ENCODE measurements around the gene SNHG17. TPM values are rescaled to one million over a fixed set of nuclear protein-coding genes. Genes with fewer than 3 reads are reported as not detected.

SNHG17 gene
- total and polyA plus RNA-seq, 8 donors, result 11.0 to 55.2 (median 29.6) TPM

DNA sequence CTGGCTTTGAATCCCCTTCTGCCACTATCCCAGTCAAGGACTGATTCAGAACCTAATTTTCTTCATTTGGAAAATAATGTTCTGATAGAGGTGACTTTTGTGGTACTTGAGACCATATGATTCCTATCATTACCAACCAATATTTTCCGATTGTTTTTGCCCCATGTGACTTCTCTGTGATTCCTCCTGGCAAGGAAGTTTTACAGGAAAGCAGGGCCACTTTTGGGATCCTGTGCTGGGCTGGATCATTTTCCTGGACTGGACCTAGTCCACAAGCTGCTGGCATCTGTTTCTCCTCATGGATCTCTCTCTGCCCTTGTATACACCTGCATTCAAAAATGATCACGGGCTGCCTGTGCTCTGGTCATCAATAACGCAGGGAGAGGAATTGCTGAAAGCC, 13.9 kb upstream of the SNHG17 start:
- TF ChIP-seq POLR2AphosphoS5 (IDR thresholded peaks at IDR 0.05) (no peak), EP300 (IDR thresholded peaks at IDR 0.05) (no peak), POLR2A (IDR thresholded peaks at IDR 0.05) (no peak)
- TF ChIP-seq, protein P1, sequence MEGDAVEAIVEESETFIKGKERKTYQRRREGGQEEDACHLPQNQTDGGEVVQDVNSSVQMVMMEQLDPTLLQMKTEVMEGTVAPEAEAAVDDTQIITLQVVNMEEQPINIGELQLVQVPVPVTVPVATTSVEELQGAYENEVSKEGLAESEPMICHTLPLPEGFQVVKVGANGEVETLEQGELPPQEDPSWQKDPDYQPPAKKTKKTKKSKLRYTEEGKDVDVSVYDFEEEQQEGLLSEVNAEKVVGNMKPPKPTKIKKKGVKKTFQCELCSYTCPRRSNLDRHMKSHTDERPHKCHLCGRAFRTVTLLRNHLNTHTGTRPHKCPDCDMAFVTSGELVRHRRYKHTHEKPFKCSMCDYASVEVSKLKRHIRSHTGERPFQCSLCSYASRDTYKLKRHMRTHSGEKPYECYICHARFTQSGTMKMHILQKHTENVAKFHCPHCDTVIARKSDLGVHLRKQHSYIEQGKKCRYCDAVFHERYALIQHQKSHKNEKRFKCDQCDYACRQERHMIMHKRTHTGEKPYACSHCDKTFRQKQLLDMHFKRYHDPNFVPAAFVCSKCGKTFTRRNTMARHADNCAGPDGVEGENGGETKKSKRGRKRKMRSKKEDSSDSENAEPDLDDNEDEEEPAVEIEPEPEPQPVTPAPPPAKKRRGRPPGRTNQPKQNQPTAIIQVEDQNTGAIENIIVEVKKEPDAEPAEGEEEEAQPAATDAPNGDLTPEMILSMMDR (IDR thresholded peaks at IDR 0.05), result no peak
- WGBS, 5 donors, result 80 to 94% (median 84%) methylated on average over 3 of the region's 3 CpGs
- intact Hi-C loops (cut with DNase I; ENCODE audit: low total_unique reads), result no loop called here

DNA sequence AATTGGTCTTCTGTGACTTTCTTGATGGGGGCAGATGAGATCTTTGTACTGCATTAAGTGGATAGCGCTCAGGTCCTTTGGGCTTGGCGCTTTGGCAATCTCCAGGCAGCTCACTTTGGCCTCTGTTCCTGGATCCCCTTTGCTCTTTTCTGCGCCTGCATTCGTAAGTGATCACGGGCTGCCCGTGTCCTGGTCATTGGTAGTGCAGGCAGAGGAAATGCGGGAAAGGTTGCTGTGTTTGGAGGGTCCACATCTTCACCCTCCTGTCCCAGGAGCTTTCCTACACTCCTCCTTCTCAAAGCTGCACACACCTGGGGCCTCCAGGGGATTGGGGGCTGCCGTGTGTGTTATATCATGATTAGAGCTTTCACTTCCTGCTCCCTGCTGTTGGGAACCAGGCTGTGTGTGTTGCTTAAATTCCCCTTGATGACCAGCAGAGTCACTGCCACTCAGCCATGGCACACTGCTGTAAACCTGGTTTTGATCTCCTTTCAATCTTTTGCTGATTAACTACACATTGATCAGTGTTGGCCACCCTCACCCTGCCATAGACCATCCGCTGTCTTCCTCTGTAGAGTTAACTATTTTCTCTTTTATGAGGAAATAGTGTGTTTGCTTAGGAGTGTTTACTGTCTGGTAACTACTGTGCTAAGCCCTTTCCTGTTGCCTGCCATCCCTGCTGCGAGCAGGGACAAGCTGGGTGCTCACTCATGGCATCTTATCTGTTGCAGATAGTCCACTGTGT, 13.0 kb upstream of the SNHG17 start:
- Histone ChIP-seq H3K9me3 (no peaks in the 10 kb centered on the region), H3K4me1 (peaks cover 9 to 29% (median 24%) of the 10 kb centered on the region in 4 donors), H3K36me3 (peaks cover 5 to 39% (median 33%) of the 10 kb centered on the region in 4 donors), H3K27me3 (no peaks in the 10 kb centered on the region), H3K4me3 (no peak overlapping the region), H3K27ac (peak overlapping the region in 1 of 5 donors; percentile 14)
- 81 to 85% (median 82%) methylated on average over 10 of the region's 10 CpGs for WGBS, 5 donors
- peak in 1 of 2 donors; percentile 36 for DNase-seq
- TF ChIP-seq POLR2AphosphoS5 (IDR thresholded peaks at IDR 0.05) (no peak), EP300 (IDR thresholded peaks at IDR 0.05) (no peak), POLR2A (IDR thresholded peaks at IDR 0.05) (no peak)
- intact Hi-C loops (cut with DNase I; ENCODE audit: low total_unique reads), result no loop called here

More for the DNA sequence above, 13.9 kb upstream of the SNHG17 start:
- H3K4me3 ChIP-seq, result no peak overlapping the region
- no peak for DNase-seq
- no peaks in the 10 kb centered on the region for H3K9me3 ChIP-seq
- H3K27ac ChIP-seq, result no peak overlapping the region
- no peaks in the 10 kb centered on the region for H3K27me3 ChIP-seq
- H3K4me1 ChIP-seq, result peaks cover 9 to 29% (median 24%) of the 10 kb centered on the region in 4 donors
- peaks cover 5 to 39% (median 33%) of the 10 kb centered on the region in 4 donors for H3K36me3 ChIP-seq

DNA sequence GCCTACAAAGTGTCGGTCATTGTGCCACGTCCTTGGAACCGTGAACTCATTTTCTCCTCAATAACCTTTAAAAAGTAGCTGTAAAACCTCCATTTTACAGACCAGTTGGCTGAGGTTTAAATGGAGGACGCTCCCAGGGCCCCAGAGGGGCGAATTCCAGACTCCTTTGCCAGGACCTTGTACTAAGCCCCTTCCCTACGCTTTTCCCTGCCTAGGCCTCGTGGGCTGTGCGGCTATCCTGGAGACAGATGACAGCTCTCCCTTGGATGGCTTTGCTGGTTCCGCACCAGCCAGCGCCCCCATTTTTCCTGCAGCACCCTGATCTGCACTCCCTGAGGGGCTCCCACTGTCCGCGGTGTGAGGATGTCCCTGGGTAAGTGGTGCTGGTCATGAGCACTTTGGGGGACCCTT, 12.1 kb upstream of the SNHG17 start:
- TF ChIP-seq POLR2A (IDR thresholded peaks at IDR 0.05), result no peak
- H3K4me1 ChIP-seq, result peaks cover 9 to 29% (median 24%) of the 10 kb centered on the region in 4 donors
- intact Hi-C loops (cut with DNase I; ENCODE audit: low total_unique reads), result no loop called here
- H3K27ac ChIP-seq, result peak overlapping the region in 4 of 5 donors; percentile 85 to 89 (median 89)
- H3K27me3 ChIP-seq, result no peaks in the 10 kb centered on the region
- H3K36me3 ChIP-seq, result peaks cover 5 to 39% (median 33%) of the 10 kb centered on the region in 4 donors
- peak overlapping the region; percentile 68 to 95 (median 86) for H3K4me3 ChIP-seq
- DNase-seq, result no peak
- 43 to 55% (median 45%) methylated on average over 12 of the region's 12 CpGs for WGBS, 5 donors
- H3K9me3 ChIP-seq, result no peaks in the 10 kb centered on the region

DNA sequence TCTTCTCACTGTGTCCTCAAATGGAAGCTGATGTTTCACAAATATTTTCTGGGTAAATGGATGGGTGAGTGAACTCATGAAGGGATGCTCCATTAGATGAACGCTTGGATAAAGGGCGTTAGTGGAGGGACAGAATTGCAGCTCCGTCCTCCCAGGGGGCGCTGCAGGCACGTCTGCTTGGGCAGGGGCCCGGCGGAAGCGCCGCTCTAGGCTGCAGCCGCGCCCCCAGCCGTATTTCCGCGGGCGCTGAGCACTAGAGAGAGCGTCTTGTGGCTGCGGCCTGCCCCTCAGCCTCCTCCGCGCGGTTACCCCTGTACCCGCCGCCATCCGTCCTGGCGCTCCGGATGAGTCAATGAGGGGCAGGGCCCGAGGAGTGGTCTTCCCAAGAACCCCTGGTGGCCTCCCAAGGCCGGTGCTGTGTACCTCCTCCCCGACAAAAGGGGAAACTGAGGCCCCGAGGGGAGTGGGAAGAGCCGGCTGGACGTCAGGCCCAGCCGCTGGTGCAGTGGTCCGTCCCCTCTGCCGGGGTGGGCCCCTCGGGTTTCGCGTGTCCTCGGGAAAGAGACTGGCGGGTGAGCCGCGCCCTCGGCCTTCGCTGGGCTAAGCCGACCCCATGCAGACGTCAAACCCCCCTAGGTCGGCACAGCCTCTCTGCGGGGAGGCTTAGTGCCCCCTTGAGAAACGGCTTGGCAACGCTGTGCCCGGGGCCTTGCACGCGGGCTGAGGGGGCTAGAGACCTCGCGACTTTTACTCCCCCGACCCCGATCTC, 11.5 kb upstream of the SNHG17 start:
- WGBS, 5 donors, result 1 to 10% (median 2%) methylated on average over 15 to 56 of the region's 56 CpGs
- Histone ChIP-seq H3K27ac (peak overlapping the region; percentile 85 to 90 (median 89)), H3K4me1 (peaks cover 9 to 29% (median 24%) of the 10 kb centered on the region in 4 donors), H3K4me3 (peak overlapping the region; percentile 68 to 95 (median 86)), H3K36me3 (peaks cover 5 to 39% (median 33%) of the 10 kb centered on the region in 4 donors), H3K27me3 (peaks cover 0 to 3% (median 0%) of the 10 kb centered on the region in 3 donors), H3K9me3 (no peaks in the 10 kb centered on the region)
- no peak for TF ChIP-seq EP300 (IDR thresholded peaks at IDR 0.05)
- peak; percentile 75 to 97 (median 93) for TF ChIP-seq POLR2AphosphoS5 (IDR thresholded peaks at IDR 0.05)
- TF ChIP-seq, protein P1 (IDR thresholded peaks at IDR 0.05), result peak in 5 of 7 experiments; percentile 82 to 95 (median 87)
- peak; percentile 93 to 97 for DNase-seq
- intact Hi-C loops (cut with DNase I; ENCODE audit: low total_unique reads), result no loop called here

DNA sequence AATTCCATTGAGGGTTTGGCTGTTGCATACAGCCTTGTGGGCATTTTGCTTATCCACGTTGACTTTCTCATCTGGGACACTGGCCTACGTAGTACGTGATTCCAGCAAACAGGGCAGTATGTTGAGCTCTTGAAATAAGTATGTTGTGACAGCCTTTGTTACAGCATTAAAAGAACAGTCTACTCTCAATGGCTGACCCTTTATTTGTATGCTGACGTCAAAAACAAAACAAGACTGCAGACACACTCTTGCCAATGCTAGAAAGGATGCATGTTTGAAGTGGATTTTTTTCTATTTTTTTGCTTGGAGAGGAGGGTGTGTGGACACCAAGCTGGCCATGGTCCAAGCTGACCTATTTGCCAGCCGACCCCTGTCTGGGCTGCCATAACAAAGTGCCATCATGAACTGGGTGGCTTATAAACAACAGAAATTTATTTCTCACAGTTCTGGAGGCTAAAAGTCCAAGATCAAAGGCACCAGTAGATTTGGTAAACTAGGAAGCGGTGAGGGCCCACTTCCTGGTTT, 10.8 kb upstream of the SNHG17 start:
- no peaks in the 10 kb centered on the region for H3K9me3 ChIP-seq
- intact Hi-C loops (cut with DNase I; ENCODE audit: low total_unique reads), result no loop called here
- H3K27ac ChIP-seq, result peak overlapping the region in 4 of 5 donors; percentile 85 to 89 (median 89)
- peak overlapping the region; percentile 68 to 95 (median 86) for H3K4me3 ChIP-seq
- H3K36me3 ChIP-seq, result peaks cover 5 to 32% (median 27%) of the 10 kb centered on the region in 4 donors
- H3K4me1 ChIP-seq, result peaks cover 9 to 29% (median 24%) of the 10 kb centered on the region in 4 donors
- TF ChIP-seq POLR2AphosphoS5 (IDR thresholded peaks at IDR 0.05) (no peak), EP300 (IDR thresholded peaks at IDR 0.05) (no peak), POLR2A (IDR thresholded peaks at IDR 0.05) (no peak)
- TF ChIP-seq, protein P1 (IDR thresholded peaks at IDR 0.05), result no peak
- no peak for DNase-seq
- 70 to 75% (median 74%) methylated on average over 6 of the region's 6 CpGs for WGBS, 5 donors
- H3K27me3 ChIP-seq, result peaks cover 0 to 5% (median 0%) of the 10 kb centered on the region in 3 donors

Data from stomach (tissue), 9 donors.